K562 (cell line): Measurements from ENCODE around the gene MDP1. TPM values are rescaled to one million over a fixed set of nuclear protein-coding genes. Genes with fewer than 3 reads are reported as not detected.

Experiments used
- ATAC-seq: fragments of 200-7000 bp; cut with Tn5 transposase; 3 replicates; pipeline ENCODE4 v1.9.1; 2020; ENCODE audit warnings: moderate library complexity
- BruUV-seq: library from RNA; stranded (reverse); fragments of 400-500 nt; replicated peaks from 2 replicates; lab custom pipeline; 2021; lab: Mats Ljungman, UMichigan
- CTCF ChIA-PET: fragments of 300-600 bp; formaldehyde crosslinking; extraction: SDS; loops from one replicate; lab custom pipeline; 2021; ENCODE audit warnings: low intra/inter-chr PET ratio; lab: Yijun Ruan, JAX
- POLR2A ChIA-PET: fragments of 300-600, 350-650 bp; sonication (Branson Sonifier 250); formaldehyde crosslinking; extraction: SDS; loops from one replicate; lab custom pipeline; 2021; ENCODE audit warnings: antibody characterized with exemption, inconsistent platforms; lab: Yijun Ruan, JAX
- DNase-seq, 4 experiments: peaks; one replicate each; pipeline versions ENCODE4 v3.0.0 to v3.0.0-alpha.2; 2011 to 2018; ENCODE audit warnings: low spot score in 3 of 4, mixed read lengths in 3 of 4; ENCODE audit errors: extremely low read depth in 1 of 4
- FAIRE-seq: peaks from 2 replicates; lab custom pipeline; 2011; peaks lifted over from hg19 to GRCh38; lab: Jason Lieb, UNC
- H2AFZ ChIP-seq: 2 replicates; pipeline ENCODE4 v1.6.0; 2011; ENCODE audit warnings: low read depth, low read length, control low read depth, inconsistent platforms
- H3K27ac ChIP-seq: fragments of 200-600 bp; 3 replicates; pipeline ENCODE4 v1.8.0; 2011; ENCODE audit warnings: low read depth, mild to moderate bottlenecking, control low read depth, inconsistent platforms, low read length, moderate library complexity, mixed read lengths; ENCODE audit errors: extremely low read depth
- H3K27me3 ChIP-seq, 2 experiments: fragments of 300-600 bp in 1 of 2; 2 replicates in 1 of 2; 3 replicates in 1 of 2; pipeline versions ENCODE4 v1.6.0 to v1.8.0; 2011; ENCODE audit warnings: inconsistent platforms in 2 of 2, low read length in 2 of 2, mild to moderate bottlenecking in 1 of 2, mixed read lengths in 1 of 2, moderate library complexity in 1 of 2; ENCODE audit not compliant: control insufficient read depth in 2 of 2, insufficient read depth in 2 of 2
- H3K36me3 ChIP-seq: fragments of 300-600 bp; 3 replicates; pipeline ENCODE4 v1.8.0; 2011; ENCODE audit warnings: mild to moderate bottlenecking, low read length, inconsistent platforms; ENCODE audit not compliant: control insufficient read depth, insufficient read depth
- H3K4me1 ChIP-seq, 2 experiments: fragments of 200-600 bp in 1 of 2; replicated peaks in 1 of 2; 2 replicates in 1 of 2; 3 replicates in 1 of 2; pipeline versions ENCODE4 v1.5.1 to v1.8.0; 2011; ENCODE audit warnings: inconsistent platforms in 2 of 2, low read length in 2 of 2, mild to moderate bottlenecking in 1 of 2, mixed read lengths in 1 of 2, moderate library complexity in 1 of 2; ENCODE audit not compliant: control insufficient read depth in 2 of 2, insufficient read depth in 2 of 2
- H3K4me2 ChIP-seq: 2 replicates; pipeline ENCODE4 v1.6.1; 2011; ENCODE audit warnings: low read length, control low read depth, inconsistent platforms, mixed read lengths; ENCODE audit not compliant: insufficient read depth
- H3K4me3 ChIP-seq: fragments of 200-600 bp; sonication (generic), shearing (Covaris generic); 2 replicates; pipeline ENCODE4 v1.5.1; 2016; ENCODE audit warnings: control low read depth, inconsistent platforms
- H3K79me2 ChIP-seq: fragments of 200-600 bp; 3 replicates; pipeline ENCODE4 v1.8.0; 2011; ENCODE audit warnings: low read length, inconsistent platforms; ENCODE audit not compliant: control insufficient read depth, insufficient read depth
- H3K9ac ChIP-seq, 2 experiments: 2 replicates each; pipeline versions ENCODE4 v1.6.0 to v1.6.1; 2011; ENCODE audit warnings: low read depth in 2 of 2, low read length in 2 of 2, control low read depth in 1 of 2, inconsistent platforms in 1 of 2, mild to moderate bottlenecking in 1 of 2, mixed read lengths in 1 of 2; ENCODE audit not compliant: insufficient read depth in 1 of 2
- H3K9me1 ChIP-seq: one replicate; pipeline ENCODE4 v1.6.0; 2011; ENCODE audit warnings: inconsistent platforms, mild to moderate bottlenecking, low read length, moderate library complexity; ENCODE audit not compliant: control insufficient read depth, insufficient read depth
- H3K9me3 ChIP-seq: replicated peaks from 2 replicates; pipeline ENCODE4 v1.5.1; 2011; ENCODE audit warnings: low read depth, low read length, inconsistent platforms; ENCODE audit not compliant: control insufficient read depth, insufficient read depth
- H4K20me1 ChIP-seq: replicated peaks from 2 replicates; pipeline ENCODE4 v1.6.1; 2011; ENCODE audit warnings: low read length, inconsistent platforms, mixed read lengths; ENCODE audit not compliant: control insufficient read depth, insufficient read depth
- KLF10 ChIP-seq: fragments of 250-450 bp; sonication (Bioruptor Pico); IDR thresholded peaks from 2 replicates; pipeline ENCODE4 v1.6.1; 2021; ENCODE audit warnings: matching md5 sums
- NFATC3 ChIP-seq: fragments of 450-650 bp; IDR thresholded peaks from 2 replicates; pipeline ENCODE4 v1.6.1; 2017; ENCODE audit warnings: mild to moderate bottlenecking
- NR2C1 ChIP-seq, 2 experiments: fragments of 450-650 bp; IDR thresholded peaks; 2 replicates each; pipeline ENCODE4 v1.6.1; 2017; ENCODE audit warnings: mild to moderate bottlenecking in 2 of 2, antibody characterized with exemption in 1 of 2, inconsistent platforms in 1 of 2, missing compliant biosample characterization in 1 of 2, missing genetic modification characterization in 1 of 2
- WGBS: fragments of 100-300 bp; shearing (Covaris generic); methylation state at CpG from one replicate; pipeline ENCODE4 v1.1.6; 2016; ENCODE audit warnings: low coverage, mixed read lengths; ENCODE audit not compliant: insufficient coverage; ENCODE audit errors: missing lambda C conversion rate; 5-methylcytosine and 5-hydroxymethylcytosine counted together
- in situ Hi-C: fragments of 300-500 bp; cut with MboI; formaldehyde crosslinking; loops from 4 replicates; pipeline ENCODE4 v1.15.0; 2018; ENCODE audit warnings: inconsistent platforms, mixed read lengths
- intact Hi-C: fragments of 100-400 bp; cut with micrococcal nuclease; formaldehyde crosslinking; loops from 2 replicates; pipeline ENCODE4 v1.14.2; 2022
- polyA plus RNA-seq, 8 experiments: library from polyadenylated mRNA; depleted of rRNA in 4 of 8; stranded (reverse) in 5 of 8; unstranded in 3 of 8; fragments of >200 nt; fragmentation: Nextera tagmentation in 2 of 8; fragmentation: Illumina TruSeq in 1 of 8; extraction: Ambion mirVana in 2 of 8; extraction: Trizol in 1 of 8; gene quantifications; 2 replicates each; pipeline versions ENCODE4 v1.2.1 to v1.2.3, GENCODE V29; 2011 to 2014; ENCODE audit warnings: inconsistent platforms in 1 of 8, missing spikeins in 1 of 8
- total RNA-seq, 7 experiments: library from RNA; depleted of rRNA in 6 of 7; stranded (reverse); fragments of >200 nt in 6 of 7; fragmentation: Illumina TruSeq in 2 of 7; extraction: Trizol in 2 of 7; gene quantifications; 2 replicates each; pipeline versions ENCODE4 v1.2.1 to v1.2.3, GENCODE V29; 2011 to 2021; ENCODE audit warnings: low replicate concordance in 1 of 7

Gene MDP1
- total and polyA plus RNA-seq, 9 of the 15 experiments (the other 6 are each of a cell fraction or from before 2014, with no cell fraction given), result 2.7 to 29.6 (median 11.0) TPM

DNA sequence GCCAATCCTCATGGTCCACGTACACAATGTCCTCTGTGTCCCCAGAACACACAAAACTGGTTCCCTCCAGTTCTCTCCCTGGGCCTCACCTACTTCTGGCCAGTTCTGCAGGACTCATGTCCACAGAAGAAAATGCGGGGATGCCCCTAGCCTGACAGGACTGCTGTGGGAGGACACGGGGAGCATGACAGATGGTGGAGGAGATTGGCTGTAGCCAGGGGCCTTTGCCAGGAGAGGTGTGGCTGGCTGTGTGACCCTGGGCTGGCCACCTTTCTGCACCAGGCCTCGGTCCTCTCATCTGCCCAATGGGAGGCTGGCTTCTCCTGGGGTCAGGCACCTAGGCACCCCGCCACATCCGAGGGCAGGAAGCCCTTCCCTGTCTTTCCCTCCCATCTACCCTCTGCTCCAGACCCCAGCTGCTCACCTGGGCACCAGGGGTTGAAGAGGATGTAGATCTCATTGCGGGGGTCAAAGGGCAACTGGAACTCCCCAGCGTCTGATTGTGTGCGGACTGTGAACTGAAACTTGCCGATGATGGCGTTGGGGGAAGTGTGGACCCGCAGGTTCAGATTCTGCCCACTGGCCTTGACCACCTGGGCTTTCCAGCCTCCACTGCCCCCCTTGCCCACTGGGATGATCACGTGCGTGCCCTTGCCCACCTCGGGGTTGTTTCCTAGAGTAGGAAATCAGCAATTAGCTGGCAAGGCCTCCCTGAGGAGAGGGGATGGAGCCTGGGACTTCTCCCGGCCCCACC, 44.3 kb upstream of the MDP1 start:
- Histone ChIP-seq H3K9me3 (no peaks in the 10 kb centered on the region), H3K27ac (no peak overlapping the region), H3K9ac (peak overlapping the region in 1 of 2 experiments; percentile 64; a peak in 2 of 4 replicates), H3K4me3 (no peak overlapping the region), H3K9me1 (no peaks in the 10 kb centered on the region), H4K20me1 (no peaks in the 10 kb centered on the region), H3K4me1 (peaks cover 20 to 68% of the 10 kb centered on the region in 2 experiments; a peak in 4 of 5 replicates), H3K79me2 (no peaks in the 10 kb centered on the region), H3K27me3 (no peaks in the 10 kb centered on the region), H3K4me2 (no peak overlapping the region), H2AFZ (no peak overlapping the region), H3K36me3 (no peaks in the 10 kb centered on the region; the same call in 2 of the 3 replicates)
- in situ Hi-C loops, result no loop called here
- no peak for FAIRE-seq
- whole genome bisulfite sequencing, result 54% methylated on average over 11 of the region's 16 CpGs
- ATAC-seq, result no peak
- POLR2A ChIA-PET, result interaction anchor here (0.6 kb wide), 1 partner anchor 181 kb away, joined by 3 read pairs; no protein-coding TSS in a partner anchor
- BruUV-seq, result no TSS peak
- peak in 1 of 4 experiments; percentile 16 for DNase-seq
- TF ChIP-seq NFATC3 (no peak), NR2C1 (IDR thresholded peaks at IDR 0.05) (0 out of 2 replicates have a peak, but pooled peaks have one; percentile 18), NR2C1 (tag; IDR thresholded peaks at IDR 0.05) (no peak), KLF10 (no peak)
- intact Hi-C loops, result no loop called here
- CTCF ChIA-PET, result no interaction called here
